Measurements from ENCODE around the gene ACKR3. TPM values are rescaled to one million over a fixed set of nuclear protein-coding genes. Genes with fewer than 3 reads are reported as not detected.

Gene ACKR3
- total and polyA plus RNA-seq, 10 of the 15 experiments (the other 5 are each of a cell fraction or from before 2014, with no cell fraction given), result 3.0 to 154 (median 6.4) TPM

GRCh38 chr2:236566596-236566995 lies 3.0 kb upstream of the ACKR3 start:
- H2AFZ ChIP-seq (ENCODE audit: control insufficient read depth, low read depth, low read length), result no peak overlapping the region
- no peak for ATAC-seq
- H3K4me1 ChIP-seq (ENCODE audit: control insufficient read depth, insufficient read depth, low read length), result peaks cover 21% of the 10 kb centered on the region
- ChIA-PET SMC1A (ENCODE audit: uncharacterized antibody, unreplicated experiment) (interaction anchor here (0.8 to 5.6 kb wide), 6 partner anchors 9 to 54 kb away, joined by 3 to 106 read pairs (median 4); no protein-coding TSS in a partner anchor), POLR2A (interaction anchor here (1.5 kb wide), 1 partner anchor 17 kb away, joined by 3 read pairs; no protein-coding TSS in a partner anchor), RAD21 (ENCODE audit: unreplicated experiment) (no interaction called here), CTCF (interaction anchor here (1.2 kb wide), 1 partner anchor 53 kb away, joined by 6 read pairs; no protein-coding TSS in a partner anchor)
- H3K27ac ChIP-seq (ENCODE audit: control insufficient read depth, insufficient read depth), result no peak overlapping the region
- H3K36me3 ChIP-seq (ENCODE audit: control insufficient read depth in 2 of 2, insufficient read depth in 2 of 2, low read length in 1 of 2), result no peaks in the 10 kb centered on the region
- intact Hi-C loops (cut with micrococcal nuclease; ENCODE audit: unreplicated experiment), result no loop called here
- no peaks in the 10 kb centered on the region for H3K27me3 ChIP-seq (replicated peaks in 1 of 2; ENCODE audit: control insufficient read depth in 2 of 2, insufficient read depth in 2 of 2, low read length in 1 of 2)
- FAIRE-seq, result no peak
- H4K20me1 ChIP-seq (ENCODE audit: control insufficient read depth, insufficient read depth), result no peaks in the 10 kb centered on the region
- BruUV-seq (replicated peaks), result no TSS peak
- 73% methylated on average over 6 of the region's 6 CpGs for WGBS (ENCODE audit: insufficient coverage, insufficient replicate concordance, low lambda C conversion rate, missing lambda C conversion rate)
- no peak overlapping the region for H3K4me3 ChIP-seq
- no peak overlapping the region for H3K9ac ChIP-seq (ENCODE audit: control insufficient read depth, insufficient read depth, low read length)
- H3K79me2 ChIP-seq (ENCODE audit: control insufficient read depth, insufficient read depth, low read length), result peaks cover 14% of the 10 kb centered on the region
- TF ChIP-seq TCF3 (IDR thresholded peaks at IDR 0.05; ENCODE audit: borderline replicate concordance, insufficient read depth, low read depth, low read length), result no peak
- TF ChIP-seq ETV6 (conservative IDR thresholded peaks at IDR 0.05 in 1 of 2, IDR thresholded peaks at IDR 0.05 in 1 of 2; ENCODE audit: borderline replicate concordance in 1 of 2, low read depth in 1 of 2), result peak in 1 of 2 experiments; percentile 63; a peak in 1 of 4 replicates
- TF ChIP-seq NFIC (IDR thresholded peaks at IDR 0.05; ENCODE audit: low read depth, low read length), result no peak
- no peak for TF ChIP-seq PAX8 (IDR thresholded peaks at IDR 0.05)
- no peak for TF ChIP-seq ZBED1 (IDR thresholded peaks at IDR 0.05; ENCODE audit: borderline replicate concordance)
- TF ChIP-seq IKZF2 (IDR thresholded peaks at IDR 0.05), result no peak
- no peak for TF ChIP-seq MTA2 (IDR thresholded peaks at IDR 0.05; ENCODE audit: low read depth)
- no peak for TF ChIP-seq GABPA (IDR thresholded peaks at IDR 0.05; ENCODE audit: low read depth)
- H3K4me2 ChIP-seq (ENCODE audit: control insufficient read depth, insufficient read depth), result no peak overlapping the region
- in situ Hi-C loops (cut with MboI), result loop anchor here (5.0 kb wide), 1 partner anchor 49 kb away; no protein-coding TSS in a partner anchor
- no peaks in the 10 kb centered on the region for H3K9me3 ChIP-seq (replicated peaks; ENCODE audit: control insufficient read depth, insufficient read depth, low read length)
- DNase-seq (ENCODE audit: low read depth, low spot score), result no peak
